Osteocyte (in vitro differentiated cells): ENCODE results near the gene TWF2. TPM values are rescaled to one million over a fixed set of nuclear protein-coding genes. Genes with fewer than 3 reads are reported as not detected.

Experiments
- DNase-seq: peaks from one replicate; pipeline ENCODE4 v3.0.0; 2021; ENCODE audit warnings: mixed read lengths; ENCODE audit not compliant: unreplicated experiment; ENCODE audit errors: extremely low spot score
- H3K27ac Mint-ChIP-seq: one replicate; pipeline ENCODE4 v1.8.0; 2021; ENCODE audit warnings: mild to moderate bottlenecking, mixed read lengths; ENCODE audit not compliant: unreplicated experiment
- H3K27me3 Mint-ChIP-seq: one replicate; pipeline ENCODE4 v1.8.0; 2021; ENCODE audit warnings: mixed read lengths; ENCODE audit not compliant: unreplicated experiment
- H3K36me3 Mint-ChIP-seq: one replicate; pipeline ENCODE4 v1.8.0; 2021; ENCODE audit warnings: mixed read lengths; ENCODE audit not compliant: unreplicated experiment
- H3K4me1 Mint-ChIP-seq: one replicate; pipeline ENCODE4 v1.8.0; 2021; ENCODE audit warnings: mixed read lengths; ENCODE audit not compliant: unreplicated experiment
- H3K4me3 Mint-ChIP-seq: one replicate; pipeline ENCODE4 v1.8.0; 2021; ENCODE audit warnings: mild to moderate bottlenecking, moderate library complexity, mixed read lengths; ENCODE audit not compliant: unreplicated experiment
- H3K9me3 Mint-ChIP-seq: one replicate; pipeline ENCODE4 v1.8.0; 2021; ENCODE audit warnings: mixed read lengths; ENCODE audit not compliant: unreplicated experiment
- total RNA-seq: library from RNA; stranded (reverse); gene quantifications from 2 replicates; pipeline ENCODE4 v1.2.1, GENCODE V29; 2021
- TF ChIP-seq, protein P1 (sequence below): fragments of 200-600 bp; sonication (generic); IDR thresholded peaks from 2 replicates; pipeline ENCODE4 v1.5.0; 2021; ENCODE audit warnings: antibody characterized with exemption, mild to moderate bottlenecking, moderate library complexity

TWF2 gene
- total RNA-seq, 1 donor from 2014 or later: 58.6 TPM

DNA sequence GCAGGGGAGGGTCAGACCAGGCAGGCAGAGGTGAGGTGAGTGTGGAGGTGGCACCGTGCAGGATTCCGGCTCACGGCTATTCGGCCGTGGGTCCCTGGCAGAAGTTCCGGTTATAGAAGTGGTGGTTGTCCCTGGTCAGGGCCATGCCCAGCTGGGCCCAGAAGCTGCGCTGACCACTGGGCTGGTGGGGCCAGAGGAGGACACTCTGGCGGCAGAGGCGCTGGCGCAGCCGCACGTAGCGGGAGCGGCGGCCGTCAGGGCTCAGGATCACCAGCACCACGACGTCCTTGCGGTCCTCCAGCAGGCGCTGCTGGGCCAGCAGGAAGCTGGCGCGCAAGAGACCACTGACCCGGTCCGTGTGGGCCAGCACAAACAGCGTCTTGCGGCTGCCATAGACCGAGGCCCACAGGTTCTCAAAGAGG lies 17.8 kb downstream of the TWF2 start:
- Mint-ChIP-seq H3K4me3 (no peak overlapping the region), H3K27ac (no peak overlapping the region), H3K4me1 (peaks cover 8% of the 10 kb centered on the region), H3K27me3 (no peaks in the 10 kb centered on the region), H3K9me3 (no peaks in the 10 kb centered on the region), H3K36me3 (peaks cover 1% of the 10 kb centered on the region)
- DNase-seq: no peak
- TF ChIP-seq, protein P1, sequence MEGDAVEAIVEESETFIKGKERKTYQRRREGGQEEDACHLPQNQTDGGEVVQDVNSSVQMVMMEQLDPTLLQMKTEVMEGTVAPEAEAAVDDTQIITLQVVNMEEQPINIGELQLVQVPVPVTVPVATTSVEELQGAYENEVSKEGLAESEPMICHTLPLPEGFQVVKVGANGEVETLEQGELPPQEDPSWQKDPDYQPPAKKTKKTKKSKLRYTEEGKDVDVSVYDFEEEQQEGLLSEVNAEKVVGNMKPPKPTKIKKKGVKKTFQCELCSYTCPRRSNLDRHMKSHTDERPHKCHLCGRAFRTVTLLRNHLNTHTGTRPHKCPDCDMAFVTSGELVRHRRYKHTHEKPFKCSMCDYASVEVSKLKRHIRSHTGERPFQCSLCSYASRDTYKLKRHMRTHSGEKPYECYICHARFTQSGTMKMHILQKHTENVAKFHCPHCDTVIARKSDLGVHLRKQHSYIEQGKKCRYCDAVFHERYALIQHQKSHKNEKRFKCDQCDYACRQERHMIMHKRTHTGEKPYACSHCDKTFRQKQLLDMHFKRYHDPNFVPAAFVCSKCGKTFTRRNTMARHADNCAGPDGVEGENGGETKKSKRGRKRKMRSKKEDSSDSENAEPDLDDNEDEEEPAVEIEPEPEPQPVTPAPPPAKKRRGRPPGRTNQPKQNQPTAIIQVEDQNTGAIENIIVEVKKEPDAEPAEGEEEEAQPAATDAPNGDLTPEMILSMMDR: no peak

GRCh38 chr3:52220380-52221026 lies 18.5 kb downstream of the TWF2 start:
- Mint-ChIP-seq H3K27ac (no peak overlapping the region), H3K4me1 (peaks cover 11% of the 10 kb centered on the region), H3K9me3 (no peaks in the 10 kb centered on the region), H3K36me3 (peaks cover 4% of the 10 kb centered on the region), H3K4me3 (no peak overlapping the region), H3K27me3 (no peaks in the 10 kb centered on the region)
- peak; percentile 94 for DNase-seq
- TF ChIP-seq, protein P1: peak; percentile 92

- Mint-ChIP-seq H3K27me3 (no peaks in the 10 kb centered on the region), H3K9me3 (no peaks in the 10 kb centered on the region), H3K36me3 (peaks cover 16% of the 10 kb centered on the region), H3K4me3 (no peak overlapping the region), H3K4me1 (peaks cover 11% of the 10 kb centered on the region), H3K27ac (no peak overlapping the region)
- DNase-seq: no peak
- TF ChIP-seq, protein P1: no peak
Measured at GRCh38 chr3:52218937-52219650, 19.9 kb downstream of the TWF2 start.

DNA sequence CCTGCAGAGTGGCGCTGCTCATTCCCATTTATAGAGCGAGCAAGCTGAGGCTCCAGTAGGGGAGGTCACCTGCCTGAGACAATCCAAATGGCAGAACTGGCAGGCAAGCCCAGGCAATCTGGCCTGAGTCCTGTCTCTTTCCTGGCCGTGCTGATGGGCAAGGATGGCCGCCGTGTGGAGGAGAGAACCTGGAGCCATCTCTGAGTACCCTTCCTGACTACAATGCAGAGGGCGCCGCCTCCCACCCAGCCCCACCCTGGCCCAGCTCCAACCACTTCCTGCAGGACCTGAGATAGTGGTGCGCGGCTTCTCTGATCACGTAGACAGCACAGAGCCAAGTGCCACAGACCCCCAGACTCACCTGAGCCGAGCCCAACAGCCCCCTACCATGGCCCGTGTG lies 20.5 kb downstream of the TWF2 start:
- DNase-seq: no peak
- Mint-ChIP-seq H3K9me3 (no peaks in the 10 kb centered on the region), H3K27ac (no peak overlapping the region)

GRCh38 chr3:52218026-52218425 lies 20.9 kb downstream of the TWF2 start:
- Mint-ChIP-seq H3K27ac (no peak overlapping the region), H3K36me3 (peaks cover 24% of the 10 kb centered on the region), H3K4me3 (no peak overlapping the region), H3K27me3 (no peaks in the 10 kb centered on the region), H3K9me3 (no peaks in the 10 kb centered on the region), H3K4me1 (peaks cover 11% of the 10 kb centered on the region)
- no peak for DNase-seq
- TF ChIP-seq, protein P1: no peak

More for the DNA sequence above, 20.5 kb downstream of the TWF2 start:
- Mint-ChIP-seq H3K36me3 (peaks cover 21% of the 10 kb centered on the region), H3K4me3 (no peak overlapping the region), H3K4me1 (peaks cover 11% of the 10 kb centered on the region), H3K27me3 (no peaks in the 10 kb centered on the region)
- TF ChIP-seq, protein P1: no peak
